Gastroesophageal sphincter (tissue), 4 donors: ENCODE results near the gene GRIN1. TPM values are rescaled to one million over a fixed set of nuclear protein-coding genes. Genes with fewer than 3 reads are reported as not detected.

ENCODE experiments used
- ATAC-seq: fragments of 150-250 bp; one replicate; pipeline ENCODE4 v1.9.1; 2016; ENCODE audit warnings: mild to moderate bottlenecking, moderate library complexity
- H3K27ac ChIP-seq, 4 donors: fragments of 200-600 bp; sonication (generic) in 3 of 4; 1 replicate in 3 of 4; 2 replicates in 1 of 4; pipeline ENCODE4 v1.5.1; 2016 to 2019
- H3K27me3 ChIP-seq: fragments of 200-600 bp; sonication (generic); one replicate; pipeline ENCODE4 v1.5.1; 2019
- H3K36me3 ChIP-seq, 2 donors: fragments of 200-600 bp; sonication (generic); one replicate each; pipeline ENCODE4 v1.5.1; 2019; ENCODE audit warnings: control low read depth in 1 of 2
- H3K4me1 ChIP-seq, 3 donors: fragments of 200-600 bp; sonication (generic); 1 replicate in 2 of 3; 2 replicates in 1 of 3; pipeline ENCODE4 v1.5.1; 2016 to 2019; ENCODE audit warnings: control low read depth in 2 of 3
- H3K4me3 ChIP-seq, 2 donors: fragments of 200-600 bp; sonication (generic); one replicate each; pipeline ENCODE4 v1.5.1; 2019; ENCODE audit warnings: mild to moderate bottlenecking in 1 of 2, moderate library complexity in 1 of 2
- H3K9me3 ChIP-seq, 3 donors: fragments of 200-600 bp; sonication (generic); one replicate each; pipeline ENCODE4 v1.5.1; 2017 to 2019; ENCODE audit warnings: control low read depth in 2 of 3
- CTCF ChIP-seq, 4 experiments: fragments of 200-600 bp in 2 of 4; fragments of 450-650 bp in 2 of 4; sonication (generic) in 1 of 4; IDR thresholded peaks; one replicate each; pipeline ENCODE4 v1.5.1; 2017 to 2019; ENCODE audit warnings: antibody characterized with exemption in 4 of 4, mild to moderate bottlenecking in 2 of 4, moderate library complexity in 2 of 4
- EP300 ChIP-seq: sonication (generic); formaldehyde crosslinking; IDR thresholded peaks from one replicate; pipeline ENCODE4 v1.6.1; 2017; ENCODE audit warnings: antibody characterized with exemption, mild to moderate bottlenecking
- POLR2A ChIP-seq, 2 donors: fragments of 450-650 bp; IDR thresholded peaks; one replicate each; pipeline ENCODE4 v1.6.1; 2017; ENCODE audit warnings: antibody characterized with exemption in 2 of 2, mild to moderate bottlenecking in 2 of 2, moderate library complexity in 1 of 2
- POLR2AphosphoS5 ChIP-seq: sonication (generic); formaldehyde crosslinking; IDR thresholded peaks from one replicate; pipeline ENCODE4 v1.6.1; 2017; ENCODE audit warnings: antibody characterized with exemption
- WGBS, 2 donors: methylation state at CpG; one replicate each; pipeline ENCODE4 v1.1.5; 2018; ENCODE audit warnings: low coverage in 1 of 2; 5-methylcytosine and 5-hydroxymethylcytosine counted together
- total RNA-seq, 4 donors: library from RNA; depleted of rRNA; stranded (reverse); fragments of >200 nt; gene quantifications; one replicate each; pipeline ENCODE4 v1.1.0, GENCODE V29; 2016

Gene GRIN1
- total RNA-seq, 4 donors from 2014 or later: 0.08 to 0.13 TPM; not detected in 2

GRCh38 chr9:137183980-137184595 lies 45.1 kb downstream of the GRIN1 start:
- Histone ChIP-seq H3K27ac (no peak overlapping the region), H3K4me1 (peaks cover 0 to 39% (median 22%) of the 10 kb centered on the region in 3 donors), H3K27me3 (no peaks in the 10 kb centered on the region), H3K36me3 (peaks cover 0 to 75% of the 10 kb centered on the region in 2 donors), H3K9me3 (no peaks in the 10 kb centered on the region), H3K4me3 (no peak overlapping the region)
- TF ChIP-seq CTCF (IDR thresholded peaks at IDR 0.05) (no peak), EP300 (no peak)
- 86% methylated on average over 20 of the region's 27 CpGs; no CpG with 5 or more reads in 1 of the 2 donors for WGBS, 2 donors
- ATAC-seq: no peak

DNA sequence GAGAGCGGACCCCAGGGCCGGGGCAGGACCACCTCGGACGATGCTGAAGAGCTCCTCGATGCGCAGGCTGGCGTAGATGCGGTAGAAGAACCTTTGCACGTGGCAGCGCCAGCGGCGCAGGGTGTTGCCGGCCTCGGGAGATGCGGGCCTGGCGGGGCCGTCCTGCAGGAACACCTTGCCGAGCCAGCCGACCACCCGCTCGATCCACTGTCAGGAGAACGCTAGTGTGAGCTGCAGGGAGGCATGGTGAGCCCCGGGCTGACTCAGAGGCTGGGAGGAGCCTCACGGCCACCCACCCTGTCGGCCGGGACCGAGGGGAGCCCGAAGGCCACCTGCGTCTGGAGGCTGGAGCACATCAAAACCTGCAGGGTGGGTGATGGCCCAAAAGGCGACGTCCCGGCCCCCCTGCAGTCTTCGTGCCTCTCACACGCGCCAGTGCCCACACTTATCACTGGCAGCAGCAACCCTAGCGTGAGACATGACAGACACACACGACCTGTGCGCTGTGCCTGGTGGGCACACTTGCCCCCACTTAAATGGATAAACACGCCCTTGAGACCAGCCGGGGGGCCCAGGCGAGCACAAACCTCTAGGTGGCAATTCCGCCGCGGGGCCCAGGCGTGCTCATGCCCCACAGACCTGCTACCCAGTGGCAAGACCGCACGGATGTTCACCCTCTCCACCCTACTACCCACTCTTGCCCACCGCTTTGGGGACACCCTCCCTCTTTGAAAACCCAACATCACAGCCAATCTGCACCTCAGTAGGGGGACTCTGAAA lies 46.1 kb downstream of the GRIN1 start:
- WGBS, 2 donors: 83% methylated on average over 19 of the region's 48 CpGs; no CpG with 5 or more reads in 1 of the 2 donors
- Histone ChIP-seq H3K27ac (no peak overlapping the region), H3K36me3 (peaks cover 0 to 69% of the 10 kb centered on the region in 2 donors), H3K4me3 (no peak overlapping the region), H3K27me3 (no peaks in the 10 kb centered on the region), H3K9me3 (no peaks in the 10 kb centered on the region), H3K4me1 (peaks cover 6 to 49% (median 32%) of the 10 kb centered on the region in 3 donors)
- no peak for TF ChIP-seq POLR2AphosphoS5
- no peak for TF ChIP-seq EP300
- TF ChIP-seq CTCF (IDR thresholded peaks at IDR 0.05): no peak
- no peak for TF ChIP-seq POLR2A (IDR thresholded peaks at IDR 0.05)
- ATAC-seq: no peak

GRCh38 chr9:137185921-137186320 lies 47.0 kb downstream of the GRIN1 start:
- ATAC-seq: no peak
- Histone ChIP-seq H3K4me1 (peaks cover 6 to 57% (median 36%) of the 10 kb centered on the region in 3 donors), H3K4me3 (no peak overlapping the region), H3K27me3 (no peaks in the 10 kb centered on the region), H3K27ac (no peak overlapping the region), H3K9me3 (no peaks in the 10 kb centered on the region), H3K36me3 (peaks cover 0 to 69% of the 10 kb centered on the region in 2 donors)
- no peak for TF ChIP-seq EP300
- no peak for TF ChIP-seq POLR2AphosphoS5
- TF ChIP-seq CTCF (IDR thresholded peaks at IDR 0.05): no peak
- TF ChIP-seq POLR2A (IDR thresholded peaks at IDR 0.05): no peak
- WGBS, 2 donors: 71% methylated on average over 5 of the region's 19 CpGs; no CpG with 5 or more reads in 1 of the 2 donors

DNA sequence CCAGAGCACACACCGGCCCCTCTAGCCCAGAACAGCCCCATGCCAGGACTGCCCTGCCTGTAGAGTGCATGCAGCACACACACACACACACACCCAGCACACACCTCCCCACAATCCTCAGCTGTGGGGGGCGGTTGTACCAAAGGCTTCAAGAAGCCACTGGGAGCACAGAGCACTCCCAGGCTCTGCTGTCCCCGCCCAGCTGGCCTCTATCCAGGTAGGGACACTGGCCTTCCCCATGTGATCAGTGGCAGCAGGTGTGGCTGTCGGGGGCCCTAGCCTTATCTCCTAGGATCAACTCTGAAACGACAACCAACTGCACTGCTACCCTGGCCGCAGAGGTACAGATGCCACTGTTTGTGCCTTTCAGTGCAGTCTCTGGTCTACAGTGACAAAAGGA lies 47.4 kb downstream of the GRIN1 start:
- no peak for TF ChIP-seq POLR2A (IDR thresholded peaks at IDR 0.05)
- no peak for TF ChIP-seq POLR2AphosphoS5
- no peak for TF ChIP-seq EP300
- TF ChIP-seq CTCF (IDR thresholded peaks at IDR 0.05): no peak
- ATAC-seq: no peak
- peak overlapping the region in 1 of 2 donors; percentile 75 for H3K4me3 ChIP-seq
- H3K27me3 ChIP-seq: no peaks in the 10 kb centered on the region
- peaks cover 6 to 62% (median 36%) of the 10 kb centered on the region in 3 donors for H3K4me1 ChIP-seq
- H3K36me3 ChIP-seq: peaks cover 0 to 69% of the 10 kb centered on the region in 2 donors
- H3K9me3 ChIP-seq: no peaks in the 10 kb centered on the region
- 80% methylated on average over 2 of the region's 6 CpGs; no CpG with 5 or more reads in 1 of the 2 donors for WGBS, 2 donors
- H3K27ac ChIP-seq: no peak overlapping the region
